Measurements from ENCODE around the gene CDC42BPB.

The CDC42BPB gene

DNA sequence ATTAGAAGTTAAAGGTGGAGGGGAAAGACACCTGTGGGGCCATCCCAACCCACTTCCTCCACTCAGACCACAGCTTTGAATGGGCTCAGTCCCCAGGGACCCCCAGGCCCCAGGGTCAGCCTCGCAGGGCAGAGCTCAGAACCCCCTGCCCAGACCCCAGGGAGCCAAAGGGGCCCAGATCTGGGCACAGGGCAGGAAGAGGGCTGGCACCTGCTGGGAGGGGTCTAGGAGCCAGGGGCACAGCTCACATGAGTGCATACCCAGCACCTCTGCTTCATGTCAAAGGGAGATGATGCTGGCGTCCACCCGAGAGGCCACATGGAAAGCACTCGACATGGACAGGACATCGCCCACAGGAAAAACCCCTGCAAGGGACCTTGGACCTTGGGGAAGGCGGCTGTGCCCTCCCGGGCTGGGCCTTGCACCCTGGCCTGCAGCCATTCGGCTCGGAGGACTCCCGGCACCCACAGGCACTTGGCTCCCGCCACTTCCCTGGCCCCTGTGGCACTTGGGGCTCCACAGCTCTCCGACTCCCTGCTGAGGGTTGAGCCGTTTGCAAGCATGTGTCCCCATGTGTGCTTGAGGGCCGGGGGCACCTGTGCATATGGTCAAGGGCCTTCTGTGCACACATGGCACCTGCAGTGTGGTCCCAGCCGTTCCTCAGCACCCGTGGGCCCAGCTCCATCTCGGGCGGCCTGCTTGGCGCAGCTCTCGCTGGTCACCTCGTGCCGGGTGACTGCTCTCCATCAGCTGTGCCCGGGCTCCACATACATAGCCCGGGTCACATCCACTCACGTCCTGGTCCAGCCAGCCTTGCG is 142.7 kb downstream of the CDC42BPB start:
- H3K27ac ChIP-seq = no peak overlapping the region

GRCh38 chr14:102913341-102914211 is 143.8 kb downstream of the CDC42BPB start:
- ChIA-PET CTCF (no interaction called here), POLR2A (ENCODE audit: low non-redundant PET) (no interaction called here)
- H3K27ac ChIP-seq = no peak overlapping the region
- DNase-seq (ENCODE audit: low spot score) = no peak
- TF ChIP-seq, protein P1, sequence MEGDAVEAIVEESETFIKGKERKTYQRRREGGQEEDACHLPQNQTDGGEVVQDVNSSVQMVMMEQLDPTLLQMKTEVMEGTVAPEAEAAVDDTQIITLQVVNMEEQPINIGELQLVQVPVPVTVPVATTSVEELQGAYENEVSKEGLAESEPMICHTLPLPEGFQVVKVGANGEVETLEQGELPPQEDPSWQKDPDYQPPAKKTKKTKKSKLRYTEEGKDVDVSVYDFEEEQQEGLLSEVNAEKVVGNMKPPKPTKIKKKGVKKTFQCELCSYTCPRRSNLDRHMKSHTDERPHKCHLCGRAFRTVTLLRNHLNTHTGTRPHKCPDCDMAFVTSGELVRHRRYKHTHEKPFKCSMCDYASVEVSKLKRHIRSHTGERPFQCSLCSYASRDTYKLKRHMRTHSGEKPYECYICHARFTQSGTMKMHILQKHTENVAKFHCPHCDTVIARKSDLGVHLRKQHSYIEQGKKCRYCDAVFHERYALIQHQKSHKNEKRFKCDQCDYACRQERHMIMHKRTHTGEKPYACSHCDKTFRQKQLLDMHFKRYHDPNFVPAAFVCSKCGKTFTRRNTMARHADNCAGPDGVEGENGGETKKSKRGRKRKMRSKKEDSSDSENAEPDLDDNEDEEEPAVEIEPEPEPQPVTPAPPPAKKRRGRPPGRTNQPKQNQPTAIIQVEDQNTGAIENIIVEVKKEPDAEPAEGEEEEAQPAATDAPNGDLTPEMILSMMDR (conservative IDR thresholded peaks at IDR 0.05; ENCODE audit: low read depth) = no peak

More for the DNA sequence above, 142.7 kb downstream of the CDC42BPB start:
- DNase-seq (ENCODE audit: low spot score) = no peak
- ChIA-PET POLR2A (ENCODE audit: low non-redundant PET) (no interaction called here), CTCF (interaction anchor here (0.5 to 0.7 kb wide), 2 partner anchors 325 to 378 kb away, joined by 3 read pairs; no protein-coding TSS in a partner anchor)
- TF ChIP-seq, protein P1 (conservative IDR thresholded peaks at IDR 0.05; ENCODE audit: low read depth) = no peak

DNA sequence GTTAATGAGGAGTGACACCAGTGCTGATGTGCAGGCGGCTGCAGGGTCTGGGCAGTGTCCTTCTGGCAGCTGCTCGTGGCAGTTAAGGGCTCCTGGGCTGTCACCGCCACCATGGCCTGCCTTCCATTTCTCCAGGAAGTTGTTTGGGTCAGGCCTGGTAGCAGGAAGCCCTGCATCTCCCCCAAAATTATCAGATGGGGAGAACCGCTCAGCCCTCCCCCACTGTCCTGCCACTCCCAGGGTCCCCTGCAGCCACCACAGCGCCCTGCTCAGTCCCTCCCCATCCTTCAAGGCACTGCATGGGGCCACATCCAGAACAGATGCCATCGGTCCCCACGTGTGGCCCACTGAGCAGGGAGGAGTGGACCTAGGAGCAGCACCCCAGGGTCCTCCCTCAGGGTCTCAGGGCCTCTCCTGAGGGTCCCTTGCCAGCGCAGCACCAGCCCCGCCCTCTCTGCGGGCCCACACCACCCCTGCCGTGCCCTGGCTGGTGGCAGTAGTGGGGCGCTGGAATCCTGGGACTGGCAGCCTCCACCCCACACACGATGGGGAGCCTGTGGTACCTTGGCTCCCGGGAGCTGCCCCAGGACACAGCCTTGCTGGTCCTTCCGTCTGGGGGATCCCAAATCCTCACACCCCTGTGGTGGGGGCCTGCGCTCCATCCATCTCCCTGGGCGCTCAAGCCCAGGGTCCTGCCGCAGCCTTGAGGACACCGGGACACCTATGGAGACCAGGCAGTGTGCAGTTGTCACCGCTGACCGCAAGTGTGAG is 145.2 kb downstream of the CDC42BPB start:
- POLR2A ChIA-PET (ENCODE audit: low non-redundant PET) = no interaction called here
- no peak for DNase-seq (ENCODE audit: low spot score)
- TF ChIP-seq, protein P1 (conservative IDR thresholded peaks at IDR 0.05; ENCODE audit: low read depth) = no peak
- no peak overlapping the region for H3K27ac ChIP-seq
- CTCF ChIA-PET = no interaction called here

GRCh38 chr14:102911541-102911951 is 145.8 kb downstream of the CDC42BPB start:
- TF ChIP-seq, protein P1 (conservative IDR thresholded peaks at IDR 0.05; ENCODE audit: low read depth) = no peak
- no peak for DNase-seq (ENCODE audit: low spot score)
- ChIA-PET POLR2A (ENCODE audit: low non-redundant PET) (no interaction called here), CTCF (no interaction called here)
- no peak overlapping the region for H3K27ac ChIP-seq

- DNase-seq (ENCODE audit: low spot score) = no peak
- no peak overlapping the region for H3K27ac ChIP-seq
- TF ChIP-seq, protein P1 (conservative IDR thresholded peaks at IDR 0.05; ENCODE audit: low read depth) = no peak
- ChIA-PET CTCF (no interaction called here), POLR2A (ENCODE audit: low non-redundant PET) (no interaction called here)
These were observed 146.9 kb downstream of the CDC42BPB start for GRCh38 chr14:102910442-102910841.

DNA sequence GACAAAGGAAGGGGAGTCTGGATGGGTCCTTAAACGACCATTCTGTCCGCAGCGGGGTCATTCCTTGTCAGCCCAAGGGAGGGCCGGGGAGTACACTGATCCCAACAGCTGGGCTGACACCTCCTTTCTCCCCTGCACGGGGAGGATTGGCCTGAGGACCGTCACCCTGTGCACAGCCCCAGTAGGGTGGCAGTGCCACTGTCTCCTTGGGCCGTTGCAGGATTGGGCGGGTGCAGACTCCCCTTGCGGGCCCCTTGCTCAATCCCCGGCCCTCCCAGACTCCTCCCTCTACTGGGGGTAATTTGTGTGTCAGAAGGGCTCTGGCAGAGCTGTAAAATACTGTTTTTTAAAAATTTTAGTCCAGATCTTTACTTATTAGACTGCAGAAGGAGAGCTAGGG is 147.4 kb downstream of the CDC42BPB start:
- no peak overlapping the region for H3K27ac ChIP-seq
- POLR2A ChIA-PET (ENCODE audit: low non-redundant PET) = no interaction called here
- TF ChIP-seq, protein P1 (conservative IDR thresholded peaks at IDR 0.05; ENCODE audit: low read depth) = no peak
- DNase-seq (ENCODE audit: low spot score) = no peak
- CTCF ChIA-PET = no interaction called here
